OCI-LY7 (cell line): ENCODE measurements around the gene IL1RN. TPM values are rescaled to one million over a fixed set of nuclear protein-coding genes. Genes with fewer than 3 reads are reported as not detected.

ENCODE experiments used
- BruUV-seq: library from RNA; stranded (reverse); fragments of 400-500 nt; replicated peaks from 2 replicates; lab custom pipeline; 2021; lab: Mats Ljungman, UMichigan
- CTCF ChIA-PET: fragments of 300-600 bp; sonication (Branson Sonifier 250); formaldehyde crosslinking; loops from one replicate; lab custom pipeline; 2022; ENCODE audit warnings: antibody characterized with exemption; ENCODE audit not compliant: unreplicated experiment; lab: Charles Lee
- POLR2A ChIA-PET: fragments of 300-600 bp; sonication (Branson Sonifier 250); formaldehyde crosslinking; loops from one replicate; lab custom pipeline; 2022; ENCODE audit warnings: antibody characterized with exemption; lab: Charles Lee
- DNase-seq: peaks from one replicate; pipeline ENCODE4 v3.0.0-alpha.2; 2015; ENCODE audit warnings: low spot score
- H2AFZ ChIP-seq: fragments of 200-600 bp; sonication (generic), shearing (Covaris generic); 2 replicates; pipeline ENCODE4 v1.6.1; 2014; ENCODE audit warnings: mild to moderate bottlenecking, antibody characterized with exemption, low read length, moderate library complexity
- H3K27ac ChIP-seq: fragments of 200-600 bp; sonication (generic); 2 replicates; pipeline ENCODE4 v1.5.1; 2014; ENCODE audit warnings: mixed run types, low read depth, mild to moderate bottlenecking, moderate library complexity, low read length, inconsistent platforms; ENCODE audit not compliant: poor library complexity, severe bottlenecking
- H3K36me3 ChIP-seq: fragments of 200-600 bp; sonication (generic); 2 replicates; pipeline ENCODE4 v1.6.1; 2014; ENCODE audit warnings: mild to moderate bottlenecking, antibody characterized with exemption, low read length, moderate library complexity, mixed read lengths; ENCODE audit not compliant: insufficient read depth
- H3K4me1 ChIP-seq: fragments of 200-600 bp; sonication (generic); 2 replicates; pipeline ENCODE4 v1.5.1; 2014; ENCODE audit warnings: mild to moderate bottlenecking, low read length; ENCODE audit not compliant: insufficient read depth, poor library complexity, severe bottlenecking
- H3K4me2 ChIP-seq: fragments of 200-600 bp; sonication (generic); 2 replicates; pipeline ENCODE4 v1.6.1; 2014; ENCODE audit warnings: mild to moderate bottlenecking, low read length
- H3K4me3 ChIP-seq: fragments of 200-600 bp; sonication (generic); 2 replicates; pipeline ENCODE4 v1.5.1; 2014; ENCODE audit warnings: mild to moderate bottlenecking, low read depth, low read length; ENCODE audit not compliant: poor library complexity, severe bottlenecking
- H3K79me2 ChIP-seq: fragments of 200-600 bp; sonication (generic); 2 replicates; pipeline ENCODE4 v1.6.1; 2016; ENCODE audit warnings: low read depth, mild to moderate bottlenecking, low read length, moderate library complexity, mixed read lengths; ENCODE audit not compliant: insufficient read depth
- H3K9me2 ChIP-seq: fragments of 200-600 bp; sonication (generic); 2 replicates; pipeline ENCODE4 v1.6.1; 2016; ENCODE audit warnings: mild to moderate bottlenecking, low read length, mixed read lengths; ENCODE audit not compliant: insufficient read depth
- H3K9me3 ChIP-seq: fragments of 200-600 bp; sonication (generic); 2 replicates; pipeline ENCODE4 v1.6.1; 2014; ENCODE audit warnings: mild to moderate bottlenecking, mixed run types, low read length, mixed read lengths
- H4K20me1 ChIP-seq: fragments of 200-600 bp; sonication (generic); 2 replicates; pipeline ENCODE4 v1.6.1; 2014; ENCODE audit warnings: mild to moderate bottlenecking, antibody characterized with exemption, low read length, moderate library complexity, mixed read lengths; ENCODE audit not compliant: insufficient read depth
- CTCF ChIP-seq: fragments of 200-600 bp; sonication (generic); conservative IDR thresholded peaks from 2 replicates; pipeline ENCODE4 v1.5.1; 2014; ENCODE audit warnings: mild to moderate bottlenecking, antibody characterized with exemption, low read length, moderate library complexity, mixed read lengths
- EZH2phosphoT487 ChIP-seq: fragments of 200-600 bp; sonication (generic); IDR thresholded peaks from 2 replicates; pipeline ENCODE4 v1.6.1; 2018; ENCODE audit warnings: low read depth, borderline replicate concordance, mild to moderate bottlenecking, mixed run types, antibody characterized with exemption, low read length, moderate library complexity, mixed read lengths
- intact Hi-C: fragments of 100-400 bp; cut with micrococcal nuclease; formaldehyde crosslinking; loops from one replicate; pipeline ENCODE4 v1.10.0; 2022; ENCODE audit not compliant: unreplicated experiment
- small RNA-seq: library from RNA; depleted of rRNA; stranded (forward); fragments of <200 nt; gene quantifications from one replicate; pipeline ENCODE3, GENCODE V24; 2014
- total RNA-seq, 2 experiments: library from RNA; depleted of rRNA in 1 of 2; stranded (reverse); fragments of >200 nt in 1 of 2; shearing (Covaris generic) in 1 of 2; gene quantifications; 2 replicates each; pipeline ENCODE4 v1.2.3, GENCODE V29; 2014 to 2022

The IL1RN gene
- total RNA-seq, 2 experiments from 2014 or later, result not detected

- no peak for TF ChIP-seq EZH2phosphoT487
- TF ChIP-seq CTCF, result no peak
- DNase-seq, result no peak
- Histone ChIP-seq H3K27ac (no peak overlapping the region), H3K9me2 (no peaks in the 10 kb centered on the region), H3K4me2 (no peak overlapping the region), H3K79me2 (peaks cover 23% of the 10 kb centered on the region), H3K9me3 (no peaks in the 10 kb centered on the region), H3K4me1 (peaks cover 6% of the 10 kb centered on the region), H4K20me1 (peaks cover 6% of the 10 kb centered on the region), H3K4me3 (no peak overlapping the region), H2AFZ (no peak overlapping the region), H3K36me3 (peaks cover 80% of the 10 kb centered on the region)
- TSS peak; percentile 8 for BruUV-seq
- intact Hi-C loops, result no loop called here
- CTCF ChIA-PET, result no interaction called here
- POLR2A ChIA-PET, result interaction anchor here (1.1 to 1.7 kb wide), 2 partner anchors 7 to 44 kb away, joined by 3 to 5 read pairs; no protein-coding TSS in a partner anchor
Observed at GRCh38 chr2:113182471-113183260, 55.3 kb downstream of the IL1RN start.

GRCh38 chr2:113183264-113183663 lies 55.9 kb downstream of the IL1RN start:
- no TSS peak for BruUV-seq
- Histone ChIP-seq H3K9me2 (no peaks in the 10 kb centered on the region), H4K20me1 (peaks cover 4% of the 10 kb centered on the region), H3K4me2 (no peak overlapping the region), H3K9me3 (no peaks in the 10 kb centered on the region), H3K27ac (no peak overlapping the region), H3K4me1 (peaks cover 6% of the 10 kb centered on the region), H3K79me2 (peaks cover 25% of the 10 kb centered on the region), H3K4me3 (no peak overlapping the region), H2AFZ (no peak overlapping the region), H3K36me3 (peaks cover 82% of the 10 kb centered on the region)
- no peak for DNase-seq
- intact Hi-C loops, result no loop called here
- CTCF ChIA-PET, result no interaction called here
- no peak for TF ChIP-seq CTCF
- no peak for TF ChIP-seq EZH2phosphoT487
- POLR2A ChIA-PET, result interaction anchor here (0.7 to 1.7 kb wide), 3 partner anchors 8 to 45 kb away, joined by 3 to 5 read pairs (median 3); partner anchors contain the start of gene PSD4

Small RNA genes within 50 kb of the gene (small RNA-seq; reads per million reads assigned to genes)
- not detected for gene RNU6-1180P

Other genes with a start within 250 kb of the IL1RN start
- gene IL37, start 216.4 kb upstream of the IL1RN start, total RNA-seq (2014; rRNA removed; shearing (Covaris generic)), result not detected in 2 replicates
- 0.63 TPM in 1 of 2 replicates, not detected in the other for gene IL37, start 216.4 kb upstream of the IL1RN start, total RNA-seq (2022)
- not detected in 2 replicates for gene IL36G, start 149.6 kb upstream of the IL1RN start, total RNA-seq (2014; rRNA removed; shearing (Covaris generic))
- gene IL36G, start 149.6 kb upstream of the IL1RN start, total RNA-seq (2022), result not detected in 2 replicates
- not detected in 2 replicates for gene IL36A, start 122.1 kb upstream of the IL1RN start, total RNA-seq (2014; rRNA removed; shearing (Covaris generic))
- not detected in 2 replicates for gene IL36A, start 122.1 kb upstream of the IL1RN start, total RNA-seq (2022)
- not detected in 2 replicates for gene IL36B, start 74.7 kb upstream of the IL1RN start, total RNA-seq (2014; rRNA removed; shearing (Covaris generic))
- gene IL36B, start 74.7 kb upstream of the IL1RN start, total RNA-seq (2022), result not detected in 2 replicates
- gene IL36RN, start 68.4 kb upstream of the IL1RN start, total RNA-seq (2014; rRNA removed; shearing (Covaris generic)), result not detected in 2 replicates
- gene IL36RN, start 68.4 kb upstream of the IL1RN start, total RNA-seq (2022), result not detected in 2 replicates
- not detected in 2 replicates for gene IL1F10, start 59.6 kb upstream of the IL1RN start, total RNA-seq (2014; rRNA removed; shearing (Covaris generic))
- gene IL1F10, start 59.6 kb upstream of the IL1RN start, total RNA-seq (2022), result not detected in 2 replicates
- gene PSD4, start 46.4 kb downstream of the IL1RN start, total RNA-seq (2014; rRNA removed; shearing (Covaris generic)), result 78.2 and 99.6 TPM in 2 replicates
- 100 and 111 TPM in 2 replicates for gene PSD4, start 46.4 kb downstream of the IL1RN start, total RNA-seq (2022)
- gene PAX8, start 151.3 kb downstream of the IL1RN start, total RNA-seq (2014; rRNA removed; shearing (Covaris generic)), result 0.90 and 2.6 TPM in 2 replicates
- gene PAX8, start 151.3 kb downstream of the IL1RN start, total RNA-seq (2022), result 1.6 and 3.6 TPM in 2 replicates